Globus pallidus (tissue), 1 donor: ENCODE measurements around the gene GFOD2.
"Not testable (repeated sequence)": the region's sequence is repeated elsewhere in the genome, so short reads cannot be mapped to it uniquely, and the experiment has no call there.

ENCODE experiments used
- DNase-seq: peaks from one replicate; pipeline ENCODE4 v3.0.0-alpha.2; 2015; ENCODE audit warnings: low spot score

Gene GFOD2

GRCh38 chr16:67702130-67702529, 17.0 kb downstream of the GFOD2 start:
- DNase-seq: no peak

GRCh38 chr16:67701420-67701819, 17.7 kb downstream of the GFOD2 start:
- no peak for DNase-seq

DNA sequence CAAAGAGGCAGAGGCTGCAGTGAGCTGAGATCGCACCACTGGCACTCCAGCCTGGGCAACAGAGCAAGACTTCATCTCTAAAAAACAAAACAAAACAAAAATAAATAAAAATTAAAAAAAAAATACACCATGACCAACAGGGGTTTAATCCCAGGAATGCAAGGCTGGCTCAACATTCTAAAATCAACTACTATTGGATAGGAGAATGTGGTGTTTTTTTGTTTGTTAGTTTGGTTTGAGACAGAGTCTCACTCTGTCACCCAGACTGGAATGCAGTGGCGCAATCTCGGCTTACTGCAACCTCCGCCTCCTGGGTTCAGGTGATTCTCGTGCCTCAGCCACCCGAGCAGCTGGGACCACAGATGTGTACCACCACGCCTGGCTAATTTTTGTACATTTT, 19.9 kb downstream of the GFOD2 start:
- no peak for DNase-seq

- no peak for DNase-seq
These were observed 21.5 kb downstream of the GFOD2 start for GRCh38 chr16:67697422-67698185.

GRCh38 chr16:67694611-67695010, 24.5 kb downstream of the GFOD2 start:
- no peak for DNase-seq

GRCh38 chr16:67693517-67694285, 25.4 kb downstream of the GFOD2 start:
- DNase-seq: not testable (repeated sequence)

DNA sequence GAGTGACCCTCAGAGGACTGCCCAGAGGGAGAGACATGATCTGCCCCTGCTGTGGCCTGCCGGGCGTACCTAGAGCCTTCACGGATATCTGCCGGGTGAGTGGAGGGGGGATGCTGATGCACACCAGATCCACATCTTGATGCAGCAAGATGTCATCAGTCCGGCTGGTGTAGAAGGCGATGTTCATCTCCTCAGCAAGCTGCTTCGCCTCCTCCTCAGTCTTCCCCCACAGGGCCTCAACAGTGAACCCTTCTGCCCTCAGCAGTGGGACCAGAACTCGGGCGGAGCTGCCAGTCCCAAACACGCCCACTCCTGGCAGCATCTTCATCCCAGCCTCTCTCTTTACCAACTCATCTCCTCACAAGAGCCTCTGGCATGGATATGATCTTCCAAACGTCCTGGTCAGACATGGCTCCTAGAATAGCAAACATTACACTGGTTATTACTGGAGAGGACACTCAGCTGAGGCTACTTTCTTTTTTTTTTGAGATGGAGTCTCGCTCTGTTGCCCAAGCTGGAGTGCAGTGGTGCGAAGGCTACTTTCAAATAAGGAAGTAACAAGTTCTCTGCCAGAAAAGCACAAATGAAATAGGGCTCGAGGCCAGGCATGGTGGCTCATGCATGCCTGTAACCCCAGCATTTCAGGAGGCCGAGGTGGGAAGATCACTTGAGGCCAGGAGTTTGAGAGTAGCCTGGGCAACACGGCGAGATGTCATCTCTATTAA, 33.6 kb downstream of the GFOD2 start:
- DNase-seq: no peak

- no peak for DNase-seq
These were observed 35.3 kb downstream of the GFOD2 start for GRCh38 chr16:67683767-67684166.

DNA sequence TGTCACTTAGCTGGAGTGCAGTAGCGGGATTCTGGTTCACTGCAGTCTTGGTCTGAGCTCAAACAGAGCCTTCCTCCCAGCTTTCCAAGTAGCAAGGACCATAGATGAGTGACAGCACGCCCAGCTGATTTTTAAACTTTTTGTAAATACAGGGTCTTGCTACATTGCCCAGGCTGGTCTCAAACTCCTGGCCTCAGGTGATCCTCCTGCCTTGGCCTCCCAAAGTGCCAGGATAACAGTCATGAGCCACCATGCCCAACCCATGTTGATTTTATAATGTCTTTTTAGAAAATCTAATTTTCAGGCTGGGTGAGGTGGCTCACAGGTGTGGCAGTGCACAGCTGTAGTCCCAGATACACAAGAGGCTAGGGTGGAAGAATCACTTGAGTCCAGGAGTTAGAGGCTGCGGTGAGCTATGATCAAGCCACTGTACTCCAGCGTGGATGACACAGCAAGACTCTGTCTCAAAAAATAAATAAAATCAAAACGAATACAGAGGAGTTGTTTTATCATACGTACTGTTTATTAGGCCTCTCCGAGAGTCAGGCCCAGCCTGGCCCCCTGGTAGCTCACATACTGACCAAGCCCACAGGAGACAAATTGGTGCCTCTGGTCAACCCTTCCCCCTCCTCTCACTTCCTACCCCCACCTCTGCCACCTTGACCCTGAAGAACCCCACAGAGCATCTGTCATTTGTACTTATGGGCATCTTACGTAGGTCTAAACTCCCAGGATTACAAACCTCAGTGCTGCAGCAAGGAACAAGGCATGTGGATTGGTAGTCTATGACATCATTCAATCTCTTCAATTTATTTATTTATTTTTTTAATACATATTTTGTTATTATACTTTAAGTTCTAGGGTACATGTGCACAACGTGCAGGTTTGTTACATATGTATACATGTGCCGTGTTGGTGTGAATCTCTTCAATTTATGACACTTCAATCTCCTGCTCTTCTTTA, 38.9 kb downstream of the GFOD2 start:
- no peak for DNase-seq

DNA sequence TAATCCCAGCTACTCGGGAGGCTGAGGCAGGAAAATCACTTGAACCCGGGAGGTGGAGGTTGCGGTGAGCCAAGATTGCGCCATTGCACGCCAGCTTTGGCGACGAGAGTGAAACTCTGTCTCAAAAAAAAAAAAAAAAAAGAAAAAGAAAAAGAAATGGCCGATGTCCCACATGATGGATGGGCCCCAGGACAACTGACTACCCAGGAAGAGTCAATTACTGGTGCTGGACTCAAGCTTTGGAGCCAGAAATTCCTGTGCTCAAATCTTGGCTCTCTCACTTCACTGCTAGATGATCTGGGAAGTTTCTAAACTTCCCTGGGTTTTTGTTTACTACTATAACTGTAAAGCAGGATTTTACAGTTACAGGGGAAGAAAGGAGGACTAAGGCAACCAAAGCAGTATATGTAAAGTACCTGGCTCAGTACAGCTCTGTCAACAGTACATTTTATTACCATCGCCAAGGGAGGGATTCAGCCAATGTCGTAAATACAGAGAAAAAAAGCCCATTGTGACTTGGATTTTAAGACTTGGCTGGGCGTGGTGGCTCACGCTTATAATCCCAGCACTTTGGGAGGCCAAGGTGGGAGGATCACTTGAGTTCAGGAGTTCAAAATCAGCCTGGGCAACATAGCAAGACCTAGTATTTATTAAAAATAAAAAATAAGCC, 40.6 kb downstream of the GFOD2 start:
- no peak for DNase-seq

- DNase-seq: no peak
These were observed 41.4 kb downstream of the GFOD2 start for GRCh38 chr16:67677712-67678111.

GRCh38 chr16:67676939-67677338, 42.2 kb downstream of the GFOD2 start:
- DNase-seq: no peak

GRCh38 chr16:67676516-67676915, 42.6 kb downstream of the GFOD2 start:
- DNase-seq: no peak

- no peak for DNase-seq
These were observed 43.1 kb downstream of the GFOD2 start for GRCh38 chr16:67675999-67676398.

DNA sequence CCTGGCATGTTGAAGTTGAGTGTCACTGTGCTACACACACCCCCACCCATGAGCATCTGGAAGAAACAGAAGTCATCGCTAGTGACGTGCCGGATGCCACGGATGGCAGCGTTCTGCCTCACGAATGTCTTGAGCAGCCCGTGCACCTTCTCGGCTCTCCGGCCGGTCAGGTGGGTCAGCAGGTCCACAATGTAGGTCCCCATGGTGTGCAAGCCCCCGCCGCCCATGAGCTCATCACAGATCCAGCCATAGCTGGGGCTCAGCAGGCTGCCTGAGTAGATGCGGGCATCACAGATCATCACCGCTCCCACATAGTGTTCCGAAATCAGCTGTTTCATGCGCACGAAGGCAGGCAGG, 43.6 kb downstream of the GFOD2 start:
- no peak for DNase-seq

GRCh38 chr16:67674851-67675578, 44.1 kb downstream of the GFOD2 start:
- DNase-seq: no peak

DNA sequence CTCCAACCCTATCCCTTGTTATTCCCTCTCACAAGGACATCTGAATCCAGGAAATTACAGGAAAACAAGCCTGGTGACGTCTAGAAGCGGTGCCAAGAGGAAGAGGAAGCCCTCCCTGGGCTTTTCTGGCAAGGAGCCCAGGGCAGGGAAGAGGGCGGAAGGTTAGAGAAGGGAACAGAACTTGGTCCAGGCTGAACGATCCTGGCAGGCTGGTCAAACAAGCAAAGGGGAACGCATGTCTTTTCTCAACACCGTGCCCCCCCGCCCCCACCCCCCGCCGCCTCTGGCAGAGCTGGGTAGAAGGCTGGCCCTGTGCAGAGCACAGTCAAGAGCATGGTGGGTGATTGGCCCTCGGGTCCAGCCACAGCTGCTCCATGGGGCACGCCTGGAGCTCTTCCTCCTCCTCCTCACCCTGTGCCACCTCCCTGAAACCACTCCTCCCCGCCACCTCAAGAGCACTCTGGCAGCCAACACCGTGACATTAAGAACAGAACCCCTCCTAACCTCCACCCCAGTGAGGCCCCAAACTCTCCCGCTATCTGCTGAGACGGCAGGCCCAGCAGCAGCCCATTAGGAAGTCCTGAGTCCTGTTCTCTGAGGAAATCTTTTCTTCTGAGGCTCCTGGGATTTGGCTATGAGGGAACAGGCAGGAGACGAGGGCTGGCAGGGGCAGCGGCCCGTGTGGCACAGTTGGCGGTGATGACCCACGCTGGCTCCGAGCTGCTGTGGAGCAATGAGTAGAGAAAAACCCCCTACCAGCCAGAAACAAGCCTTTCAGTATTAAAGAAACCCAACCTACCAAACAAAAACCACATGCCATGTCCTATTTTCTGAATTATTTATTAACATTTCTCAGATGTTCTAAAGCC, 45.2 kb downstream of the GFOD2 start:
- DNase-seq: peak; percentile 40

DNA sequence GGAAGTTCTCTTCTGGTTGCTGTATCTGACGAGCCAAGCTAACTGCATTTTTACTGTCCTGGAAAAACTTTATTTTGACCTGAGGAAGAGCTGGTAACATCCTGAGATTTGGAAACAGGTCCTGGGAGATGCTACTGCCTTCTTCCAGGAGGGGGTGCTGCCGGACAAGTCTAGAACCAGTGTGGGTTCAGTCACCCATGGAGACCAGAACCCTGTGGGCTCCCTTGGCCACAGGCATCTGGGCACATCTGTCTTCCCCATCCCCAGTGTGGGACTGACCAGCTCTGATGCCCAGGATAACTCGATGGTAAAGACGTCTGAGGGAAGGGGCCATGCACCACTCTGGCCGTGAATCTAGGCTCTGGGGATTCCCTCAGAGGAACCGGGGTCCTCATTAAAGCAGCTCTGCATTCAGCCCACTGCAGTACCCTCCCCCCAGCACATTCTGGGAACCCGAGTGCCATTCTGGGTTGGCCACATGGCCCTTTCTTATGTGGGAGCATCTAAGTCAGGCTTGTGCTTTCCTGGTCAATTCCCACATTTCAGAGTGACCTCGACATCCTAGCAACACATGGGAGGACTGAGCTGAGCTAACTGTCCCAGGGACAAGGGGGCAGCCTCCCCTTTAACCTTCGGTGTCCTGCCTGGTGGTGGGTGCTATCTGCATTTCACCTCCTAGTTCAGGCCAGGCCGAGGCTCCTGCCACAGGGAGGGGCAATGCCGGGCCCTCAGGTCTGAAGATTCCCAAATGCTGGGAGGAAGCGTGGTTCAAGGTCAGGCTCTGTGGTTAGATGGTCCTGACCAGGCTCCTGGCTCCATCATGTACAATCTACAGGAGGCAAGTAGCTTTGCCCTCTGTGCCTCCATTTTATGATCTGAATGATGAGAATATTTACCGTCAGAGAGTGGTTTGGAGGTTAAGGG, 46.1 kb downstream of the GFOD2 start:
- DNase-seq: peak; percentile 55
